Endometrium (tissue), 2 donors: Measurements from ENCODE around the gene CITED2.

ENCODE experiments used
- FAIRE-seq: peaks from 2 replicates; lab custom pipeline; 2012; peaks lifted over from hg19 to GRCh38; lab: Jason Lieb, UNC
- donor health status: control.
- donor health status: control.

Gene CITED2

DNA sequence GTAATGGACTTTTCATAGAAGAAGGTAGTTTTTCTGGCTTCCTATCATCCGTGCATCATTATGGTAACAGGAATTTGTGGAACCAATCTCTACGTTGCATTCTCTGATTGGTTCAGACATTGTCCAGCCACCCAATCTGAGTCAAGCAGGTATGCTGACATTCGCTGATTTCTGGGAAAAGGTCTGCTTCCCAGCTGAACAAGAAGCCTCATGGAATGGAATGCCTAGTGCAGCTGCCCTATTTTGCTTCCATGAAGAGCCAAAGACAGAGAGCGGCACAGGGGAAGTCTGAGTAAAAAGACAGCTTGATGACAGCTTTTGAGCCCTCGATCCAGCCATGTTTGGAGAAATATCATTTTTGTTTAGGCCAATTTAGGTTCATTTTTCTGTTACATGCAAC lies 44.1 kb downstream of the CITED2 start:
- FAIRE-seq, result no peak

DNA sequence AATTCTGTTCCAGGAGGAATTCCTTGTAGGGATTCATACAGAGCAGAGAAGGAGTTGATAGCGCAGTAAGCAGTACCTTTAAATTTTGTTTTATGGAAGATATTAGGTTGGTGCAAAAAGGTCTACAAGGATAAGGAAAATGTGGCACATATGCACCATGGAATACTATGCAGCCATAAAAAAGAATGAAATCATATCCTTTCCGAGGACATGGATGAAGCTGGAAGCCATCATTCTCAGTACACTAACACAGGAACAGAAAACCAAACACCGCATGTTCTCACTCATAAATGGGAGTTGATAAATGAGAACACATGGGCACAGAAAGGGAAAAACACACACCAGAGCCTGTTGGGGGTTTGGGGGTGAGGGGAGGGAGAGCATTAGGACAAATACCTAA lies 45.2 kb downstream of the CITED2 start:
- no peak for FAIRE-seq

DNA sequence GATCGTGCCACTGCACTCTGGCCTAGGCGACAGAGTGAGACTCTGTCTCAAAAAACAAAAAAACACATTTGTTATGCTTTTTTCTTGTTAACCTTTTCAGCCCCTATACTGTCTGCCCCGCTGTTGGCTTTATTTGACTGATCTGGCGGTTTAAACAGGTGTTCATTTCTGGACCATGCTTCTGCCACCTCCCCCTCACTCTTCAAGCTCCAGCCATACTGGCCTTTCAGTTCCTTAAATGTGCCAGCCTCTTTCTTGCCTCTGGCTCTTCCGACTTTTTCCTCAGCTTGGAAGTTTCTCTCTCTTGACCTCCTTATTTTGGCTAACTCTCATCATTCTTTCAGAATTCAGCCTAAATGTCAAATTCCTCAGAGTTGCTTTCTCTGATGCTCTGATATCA lies 47.4 kb downstream of the CITED2 start:
- FAIRE-seq, result no peak

DNA sequence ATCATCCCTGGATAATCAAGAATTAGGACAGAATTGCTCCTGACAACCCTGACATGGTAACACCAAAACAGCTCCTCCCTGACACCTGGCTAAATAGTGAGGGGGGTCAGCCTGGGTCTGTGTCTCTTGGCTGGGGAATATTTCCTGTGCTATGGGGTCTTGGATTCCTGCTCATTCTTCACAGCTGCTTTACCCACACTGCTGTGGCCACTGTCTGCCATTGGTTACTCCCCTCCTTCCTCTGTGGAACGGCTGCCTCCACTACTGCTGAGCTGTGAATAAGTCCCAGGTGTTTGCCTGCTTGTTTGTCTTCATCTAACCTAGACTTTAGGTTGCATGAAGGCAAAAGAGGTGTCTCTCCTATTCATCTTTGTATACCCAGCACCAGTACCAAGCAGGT lies 48.8 kb downstream of the CITED2 start:
- FAIRE-seq, result no peak

DNA sequence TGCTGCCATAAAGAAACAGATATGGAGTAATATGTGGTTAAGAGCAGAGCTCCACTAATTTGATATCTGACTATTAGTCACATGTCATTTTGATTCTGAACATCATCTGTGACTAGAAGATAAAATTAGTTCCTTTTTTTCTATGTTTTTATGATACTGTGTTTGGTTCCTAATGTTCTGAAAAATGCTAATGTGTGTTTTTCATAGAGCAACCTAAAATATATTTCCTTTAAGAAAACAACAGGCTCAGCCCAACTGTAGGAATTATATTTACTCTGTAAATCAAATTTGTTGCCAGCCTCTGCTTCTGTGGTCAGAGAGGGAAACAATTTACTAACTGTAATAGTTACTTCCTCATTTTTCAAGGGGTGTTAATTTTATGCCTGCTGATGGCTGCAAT lies 49.3 kb downstream of the CITED2 start:
- FAIRE-seq, result peak; percentile 21

DNA sequence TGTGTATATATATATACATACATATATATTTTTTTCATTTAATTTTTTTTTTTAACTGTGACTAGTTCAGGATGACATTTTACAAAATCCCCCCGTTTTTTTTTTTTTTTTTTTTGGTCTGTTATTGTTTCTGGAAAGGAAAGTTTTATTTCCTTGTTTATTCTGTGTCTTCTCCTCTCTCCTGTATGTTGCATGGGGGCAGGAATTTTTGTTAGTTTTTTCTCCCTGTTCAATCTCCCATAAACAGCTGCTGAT lies 50.2 kb downstream of the CITED2 start:
- FAIRE-seq, result no peak

DNA sequence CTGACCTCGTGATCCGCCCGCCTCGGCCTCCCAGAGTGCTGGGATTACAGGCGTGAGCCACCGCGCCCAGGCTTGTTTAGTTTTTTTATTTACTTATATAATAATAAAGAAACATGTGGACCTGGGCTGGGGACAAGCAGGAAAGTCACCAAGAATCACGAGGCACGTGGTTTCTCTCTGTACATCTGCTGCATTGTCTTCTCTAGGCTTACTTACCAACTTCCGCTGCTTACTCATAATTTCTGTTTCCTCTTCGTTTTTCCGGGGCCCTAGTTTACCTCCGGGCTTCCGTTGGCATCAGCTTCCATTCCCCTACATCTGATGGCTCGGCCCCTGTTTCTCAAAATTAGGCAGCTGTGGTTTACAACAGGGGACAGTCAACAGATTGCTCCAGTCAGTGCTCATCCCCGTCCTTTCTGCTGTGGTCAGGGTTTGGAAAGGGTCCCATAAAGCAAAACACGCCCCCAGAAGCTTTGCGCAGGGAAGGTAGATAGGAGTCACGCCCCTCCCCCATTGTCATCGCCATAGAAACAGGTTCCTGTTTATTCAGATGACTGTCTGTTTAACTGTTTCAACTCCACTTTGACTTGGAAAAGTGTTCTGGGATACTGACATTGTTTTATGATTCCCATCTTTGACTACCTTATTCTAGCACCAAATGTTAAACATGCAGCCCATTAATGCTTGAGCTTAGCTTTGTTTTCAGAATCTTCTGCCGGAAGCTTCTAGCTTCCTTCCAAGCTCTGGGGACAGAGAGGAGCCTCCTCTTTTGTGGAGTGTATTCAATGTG lies 50.7 kb downstream of the CITED2 start:
- no peak for FAIRE-seq
